Measurements from ENCODE around the gene IL17RB.

IL17RB gene

GRCh38 chr3:53817211-53817610 is 29.2 kb upstream of the IL17RB start:
- TF ChIP-seq TAF1 (IDR thresholded peaks at IDR 0.05; ENCODE audit: borderline replicate concordance, insufficient read depth, low read length): no peak
- TF ChIP-seq REST (IDR thresholded peaks at IDR 0.05; ENCODE audit: insufficient read depth in 1 of 2, low read depth in 2 of 2, low read length in 2 of 2): no peak
- no peak for TF ChIP-seq POLR2AphosphoS5 (IDR thresholded peaks at IDR 0.05; ENCODE audit: low read depth, low read length)
- no peak for TF ChIP-seq SIN3A (IDR thresholded peaks at IDR 0.05; ENCODE audit: borderline replicate concordance, insufficient read depth, low read length)
- no peak for TF ChIP-seq FOXP2 (optimal IDR thresholded peaks at IDR 0.05; ENCODE audit: borderline replicate concordance, extremely low read depth, extremely low read length, insufficient read depth)

GRCh38 chr3:53817809-53818208 is 28.6 kb upstream of the IL17RB start:
- TF ChIP-seq SIN3A (IDR thresholded peaks at IDR 0.05; ENCODE audit: borderline replicate concordance, insufficient read depth, low read length): no peak
- no peak for TF ChIP-seq REST (IDR thresholded peaks at IDR 0.05; ENCODE audit: insufficient read depth in 1 of 2, low read depth in 2 of 2, low read length in 2 of 2)
- TF ChIP-seq TAF1 (IDR thresholded peaks at IDR 0.05; ENCODE audit: borderline replicate concordance, insufficient read depth, low read length): no peak
- no peak for TF ChIP-seq POLR2AphosphoS5 (IDR thresholded peaks at IDR 0.05; ENCODE audit: low read depth, low read length)
- no peak for TF ChIP-seq FOXP2 (optimal IDR thresholded peaks at IDR 0.05; ENCODE audit: borderline replicate concordance, extremely low read depth, extremely low read length, insufficient read depth)

GRCh38 chr3:53818221-53819162 is 27.9 kb upstream of the IL17RB start:
- TF ChIP-seq REST (IDR thresholded peaks at IDR 0.05; ENCODE audit: insufficient read depth in 1 of 2, low read depth in 2 of 2, low read length in 2 of 2): no peak
- no peak for TF ChIP-seq SIN3A (IDR thresholded peaks at IDR 0.05; ENCODE audit: borderline replicate concordance, insufficient read depth, low read length)
- no peak for TF ChIP-seq TAF1 (IDR thresholded peaks at IDR 0.05; ENCODE audit: borderline replicate concordance, insufficient read depth, low read length)
- no peak for TF ChIP-seq POLR2AphosphoS5 (IDR thresholded peaks at IDR 0.05; ENCODE audit: low read depth, low read length)
- TF ChIP-seq FOXP2 (optimal IDR thresholded peaks at IDR 0.05; ENCODE audit: borderline replicate concordance, extremely low read depth, extremely low read length, insufficient read depth): no peak

GRCh38 chr3:53819163-53819868 is 27.1 kb upstream of the IL17RB start:
- no peak for TF ChIP-seq SIN3A (IDR thresholded peaks at IDR 0.05; ENCODE audit: borderline replicate concordance, insufficient read depth, low read length)
- TF ChIP-seq TAF1 (IDR thresholded peaks at IDR 0.05; ENCODE audit: borderline replicate concordance, insufficient read depth, low read length): no peak
- TF ChIP-seq REST (IDR thresholded peaks at IDR 0.05; ENCODE audit: insufficient read depth in 1 of 2, low read depth in 2 of 2, low read length in 2 of 2): no peak
- no peak for TF ChIP-seq POLR2AphosphoS5 (IDR thresholded peaks at IDR 0.05; ENCODE audit: low read depth, low read length)
- no peak for TF ChIP-seq FOXP2 (optimal IDR thresholded peaks at IDR 0.05; ENCODE audit: borderline replicate concordance, extremely low read depth, extremely low read length, insufficient read depth)

Measured in PFSK-1 (cell line).